ENCODE results near the gene OR2T27.

- TF ChIP-seq, protein P1, sequence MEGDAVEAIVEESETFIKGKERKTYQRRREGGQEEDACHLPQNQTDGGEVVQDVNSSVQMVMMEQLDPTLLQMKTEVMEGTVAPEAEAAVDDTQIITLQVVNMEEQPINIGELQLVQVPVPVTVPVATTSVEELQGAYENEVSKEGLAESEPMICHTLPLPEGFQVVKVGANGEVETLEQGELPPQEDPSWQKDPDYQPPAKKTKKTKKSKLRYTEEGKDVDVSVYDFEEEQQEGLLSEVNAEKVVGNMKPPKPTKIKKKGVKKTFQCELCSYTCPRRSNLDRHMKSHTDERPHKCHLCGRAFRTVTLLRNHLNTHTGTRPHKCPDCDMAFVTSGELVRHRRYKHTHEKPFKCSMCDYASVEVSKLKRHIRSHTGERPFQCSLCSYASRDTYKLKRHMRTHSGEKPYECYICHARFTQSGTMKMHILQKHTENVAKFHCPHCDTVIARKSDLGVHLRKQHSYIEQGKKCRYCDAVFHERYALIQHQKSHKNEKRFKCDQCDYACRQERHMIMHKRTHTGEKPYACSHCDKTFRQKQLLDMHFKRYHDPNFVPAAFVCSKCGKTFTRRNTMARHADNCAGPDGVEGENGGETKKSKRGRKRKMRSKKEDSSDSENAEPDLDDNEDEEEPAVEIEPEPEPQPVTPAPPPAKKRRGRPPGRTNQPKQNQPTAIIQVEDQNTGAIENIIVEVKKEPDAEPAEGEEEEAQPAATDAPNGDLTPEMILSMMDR (conservative IDR thresholded peaks at IDR 0.05; ENCODE audit: low read depth, low read length), result no peak
- TF ChIP-seq EZH2 (IDR thresholded peaks at IDR 0.05; ENCODE audit: borderline replicate concordance, low read depth, low read length, poor library complexity, severe bottlenecking), result no peak
These were observed 40.3 kb upstream of the OR2T27 start for GRCh38 chr1:248695451-248696132.
